Stimulated activated CD8-positive, alpha-beta memory T cell treated with anti-CD3 and anti-CD28 coated beads, Interleukin-4, amount 100 ng/mL, for 1 hour (primary cell): ENCODE results near the gene PLA2G4B.

ENCODE experiments used
- DNase-seq, 2 donors: peaks; one replicate each; pipeline ENCODE4 v3.0.0-alpha.2; 2020; ENCODE audit warnings: low read depth in 2 of 2, low spot score in 1 of 2

The PLA2G4B gene

GRCh38 chr15:41869770-41870688 is 31.4 kb downstream of the PLA2G4B start:
- DNase-seq = no peak

- no peak for DNase-seq
These were observed 32.0 kb downstream of the PLA2G4B start for GRCh38 chr15:41870689-41871081.

- DNase-seq = no peak
These were observed 32.7 kb downstream of the PLA2G4B start for GRCh38 chr15:41871175-41871905.

- no peak for DNase-seq
These were observed 33.6 kb downstream of the PLA2G4B start for GRCh38 chr15:41872166-41872747.

GRCh38 chr15:41873711-41874110 is 35.1 kb downstream of the PLA2G4B start:
- no peak for DNase-seq

GRCh38 chr15:41874736-41875135 is 36.1 kb downstream of the PLA2G4B start:
- DNase-seq = no peak

- DNase-seq = no peak
These were observed 37.4 kb downstream of the PLA2G4B start for GRCh38 chr15:41876007-41876406.

- no peak for DNase-seq
These were observed 38.0 kb downstream of the PLA2G4B start for GRCh38 chr15:41876689-41877088.

- DNase-seq = no peak
These were observed 39.1 kb downstream of the PLA2G4B start for GRCh38 chr15:41877631-41878354.

GRCh38 chr15:41878355-41878699 is 39.7 kb downstream of the PLA2G4B start:
- DNase-seq = no peak

GRCh38 chr15:41879321-41879845 is 40.7 kb downstream of the PLA2G4B start:
- no peak for DNase-seq

- DNase-seq = no peak
These were observed 41.7 kb downstream of the PLA2G4B start for GRCh38 chr15:41880156-41880877.

- no peak for DNase-seq
These were observed 42.4 kb downstream of the PLA2G4B start for GRCh38 chr15:41881086-41881485.

- no peak for DNase-seq
These were observed 42.9 kb downstream of the PLA2G4B start for GRCh38 chr15:41881550-41881919.

- no peak for DNase-seq
These were observed 43.5 kb downstream of the PLA2G4B start for GRCh38 chr15:41881920-41882688.

- DNase-seq = no peak
These were observed 44.2 kb downstream of the PLA2G4B start for GRCh38 chr15:41882689-41883483.

- DNase-seq = no peak
These were observed 44.8 kb downstream of the PLA2G4B start for GRCh38 chr15:41883484-41883825.

GRCh38 chr15:41884458-41884857 is 45.8 kb downstream of the PLA2G4B start:
- no peak for DNase-seq

GRCh38 chr15:41885321-41885720 is 46.7 kb downstream of the PLA2G4B start:
- DNase-seq = no peak
